DMS79 treated with DMSO at 0.1 percent for 48 hours (cell line): ENCODE measurements around the gene KIF21B.
A peak's percentile ranks its signal among the peaks of the same experiment; 100 is the strongest.

Experiments used
- DNase-seq: peaks from one replicate; lab custom pipeline; 2025; lab: John Stamatoyannopoulos, UW

KIF21B gene

GRCh38 chr1:201023517-201023902, at the start of gene KIF21B:
TSS of gene KIF21B (minus strand) at chr1:201023714. CDS start at chr1:201023383, 331 bp downstream.
- DNase-seq: peak; percentile 71

- no peak for DNase-seq
Observed at GRCh38 chr1:201072922-201073321, 49.4 kb upstream of the KIF21B start.

GRCh38 chr1:201072149-201072548, 48.6 kb upstream of the KIF21B start:
- DNase-seq: no peak

- no peak for DNase-seq
Observed at GRCh38 chr1:201069636-201070035, 46.1 kb upstream of the KIF21B start.

GRCh38 chr1:201068976-201069375, 45.5 kb upstream of the KIF21B start:
- DNase-seq: no peak

- no peak for DNase-seq
Observed at GRCh38 chr1:201066986-201067385, 43.5 kb upstream of the KIF21B start.

DNA sequence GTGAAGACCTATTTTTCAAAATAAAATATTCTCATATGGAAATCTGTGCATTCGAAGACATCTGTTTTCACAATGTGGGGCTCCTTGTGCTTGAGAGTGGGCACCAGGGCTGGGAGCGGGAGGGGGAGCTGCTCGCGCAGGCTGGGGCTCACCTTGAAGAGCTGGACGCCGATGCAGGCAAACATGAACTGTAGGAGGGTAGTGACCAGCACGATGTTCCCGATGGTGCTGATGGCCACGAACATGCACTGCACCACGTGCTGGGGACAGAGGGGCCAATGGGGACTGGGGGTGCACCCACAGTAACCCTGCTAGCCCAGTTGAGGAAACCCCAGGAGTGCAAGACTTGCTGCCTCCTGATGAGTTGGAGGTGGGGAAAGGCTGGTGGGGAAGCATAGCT, 42.2 kb upstream of the KIF21B start:
- no peak for DNase-seq

- no peak for DNase-seq
Observed at GRCh38 chr1:201064806-201065205, 41.3 kb upstream of the KIF21B start.

- no peak for DNase-seq
Observed at GRCh38 chr1:201063145-201063544, 39.6 kb upstream of the KIF21B start.

- DNase-seq: no peak
Observed at GRCh38 chr1:201062511-201063091, 39.1 kb upstream of the KIF21B start.

DNA sequence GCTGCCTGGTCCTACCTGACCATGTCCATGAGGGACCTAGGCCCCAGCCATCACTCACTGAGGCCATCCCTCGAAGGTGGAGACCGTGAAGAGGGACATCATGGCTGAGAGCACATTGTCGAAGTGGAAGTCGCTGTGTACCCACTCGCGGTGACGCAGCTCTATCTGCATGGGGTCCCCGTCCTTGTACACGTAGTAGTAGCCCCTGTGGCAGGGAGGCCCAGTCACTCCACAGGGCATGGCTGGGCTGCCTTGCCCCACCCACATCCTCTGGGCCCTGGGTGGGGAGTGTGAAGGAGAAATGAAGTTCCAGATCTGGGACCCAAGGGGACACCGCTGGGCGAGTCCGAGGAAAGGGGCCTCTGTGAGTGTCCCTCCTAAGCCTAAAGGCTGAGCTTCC, 38.4 kb upstream of the KIF21B start:
- DNase-seq: no peak

GRCh38 chr1:201061049-201061448, 37.5 kb upstream of the KIF21B start:
- DNase-seq: no peak

- DNase-seq: no peak
Observed at GRCh38 chr1:201060586-201060985, 37.1 kb upstream of the KIF21B start.

DNA sequence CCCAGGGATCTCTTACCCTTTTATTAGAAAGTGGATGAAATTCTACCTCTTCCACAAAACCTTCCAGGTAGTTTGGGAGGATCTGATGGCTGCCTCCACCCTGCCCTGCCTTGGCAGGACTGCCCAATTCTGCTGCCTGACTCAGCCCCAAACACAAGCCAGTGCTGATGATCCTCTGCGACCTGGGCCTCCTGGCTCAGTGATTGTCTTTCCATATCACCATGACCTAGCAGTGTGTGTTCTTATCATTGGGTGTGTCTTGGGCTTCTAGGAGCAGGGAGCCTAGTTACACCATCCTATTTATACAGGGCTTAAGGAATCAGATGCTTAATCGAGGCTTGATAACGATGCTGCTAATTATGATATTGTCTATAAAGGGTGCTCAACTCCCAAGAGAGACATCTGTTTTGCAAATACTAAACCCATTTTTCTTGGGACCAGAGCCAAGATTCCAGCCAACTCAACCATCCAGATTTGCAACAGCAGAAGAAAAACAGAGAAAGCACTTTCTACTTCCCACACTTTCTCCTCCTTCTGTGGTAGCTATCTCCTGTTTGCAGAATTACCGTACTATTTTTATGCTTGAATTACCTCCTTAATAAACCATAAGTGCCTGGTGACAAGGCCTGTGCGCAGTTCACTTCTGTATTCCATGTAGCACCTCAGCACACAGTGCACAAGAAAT, 36.5 kb upstream of the KIF21B start:
- DNase-seq: peak; percentile 55

DNA sequence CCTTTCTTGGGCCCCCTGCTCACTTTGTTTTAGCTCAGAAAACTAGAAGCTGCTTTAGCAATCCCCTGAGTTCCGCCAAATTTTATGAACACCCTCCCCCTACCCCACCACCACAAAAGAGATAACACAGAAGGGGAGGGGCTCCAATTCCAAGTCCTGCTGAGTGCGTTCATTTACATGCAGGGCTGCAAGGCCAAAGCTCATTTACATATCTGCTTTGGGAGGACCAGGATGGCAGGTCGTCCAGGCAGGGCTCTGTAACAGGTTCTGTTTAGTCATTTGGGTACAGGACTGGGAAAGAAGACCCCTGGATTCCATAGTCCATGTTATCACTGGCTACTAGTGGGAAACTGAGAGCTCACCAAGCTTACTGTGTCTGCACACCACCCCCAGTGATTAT, 35.9 kb upstream of the KIF21B start:
- no peak for DNase-seq

DNA sequence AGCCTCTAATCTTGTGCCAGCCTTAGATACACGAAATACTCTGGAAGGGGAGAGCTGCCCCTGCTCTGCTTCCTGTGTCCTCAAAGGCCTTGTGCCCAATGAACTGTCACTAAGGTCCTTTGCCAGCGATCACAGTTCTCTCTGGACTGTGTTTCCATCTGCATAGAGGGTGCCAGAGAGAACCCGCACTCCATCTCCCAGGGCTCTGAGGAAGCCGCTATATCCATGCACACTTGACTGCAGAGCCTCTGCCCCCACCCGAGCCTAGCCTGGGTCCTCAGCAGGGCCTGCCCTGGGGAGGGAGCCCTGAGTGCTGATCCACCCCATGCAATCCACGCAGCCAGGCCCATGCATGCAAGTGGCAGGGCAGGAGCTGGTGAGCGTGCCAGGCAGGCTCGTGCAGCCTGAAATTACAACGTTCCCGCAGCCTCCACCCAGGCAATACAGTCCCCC, 30.6 kb upstream of the KIF21B start:
- no peak for DNase-seq

- DNase-seq: no peak
Observed at GRCh38 chr1:201053155-201053860, 29.8 kb upstream of the KIF21B start.

DNA sequence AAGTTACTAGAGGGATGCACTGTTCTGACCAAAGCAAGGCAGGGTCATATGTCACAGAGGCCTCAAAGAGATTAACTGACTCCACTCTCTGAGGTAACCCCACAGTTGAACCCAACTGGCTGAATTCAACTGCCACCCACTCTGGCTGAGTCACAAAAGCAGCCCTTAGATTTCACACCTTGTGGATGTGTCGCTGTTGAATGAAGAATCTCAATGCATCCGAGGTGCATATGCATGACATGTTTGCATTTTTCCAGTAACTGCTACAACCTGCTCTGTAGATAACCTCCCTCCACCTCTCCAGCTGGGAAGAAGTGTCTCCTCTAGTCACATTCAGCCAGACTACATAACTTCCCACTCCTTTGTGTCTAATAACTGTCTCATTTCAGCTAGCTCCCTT, 27.9 kb upstream of the KIF21B start:
- DNase-seq: no peak

DNA sequence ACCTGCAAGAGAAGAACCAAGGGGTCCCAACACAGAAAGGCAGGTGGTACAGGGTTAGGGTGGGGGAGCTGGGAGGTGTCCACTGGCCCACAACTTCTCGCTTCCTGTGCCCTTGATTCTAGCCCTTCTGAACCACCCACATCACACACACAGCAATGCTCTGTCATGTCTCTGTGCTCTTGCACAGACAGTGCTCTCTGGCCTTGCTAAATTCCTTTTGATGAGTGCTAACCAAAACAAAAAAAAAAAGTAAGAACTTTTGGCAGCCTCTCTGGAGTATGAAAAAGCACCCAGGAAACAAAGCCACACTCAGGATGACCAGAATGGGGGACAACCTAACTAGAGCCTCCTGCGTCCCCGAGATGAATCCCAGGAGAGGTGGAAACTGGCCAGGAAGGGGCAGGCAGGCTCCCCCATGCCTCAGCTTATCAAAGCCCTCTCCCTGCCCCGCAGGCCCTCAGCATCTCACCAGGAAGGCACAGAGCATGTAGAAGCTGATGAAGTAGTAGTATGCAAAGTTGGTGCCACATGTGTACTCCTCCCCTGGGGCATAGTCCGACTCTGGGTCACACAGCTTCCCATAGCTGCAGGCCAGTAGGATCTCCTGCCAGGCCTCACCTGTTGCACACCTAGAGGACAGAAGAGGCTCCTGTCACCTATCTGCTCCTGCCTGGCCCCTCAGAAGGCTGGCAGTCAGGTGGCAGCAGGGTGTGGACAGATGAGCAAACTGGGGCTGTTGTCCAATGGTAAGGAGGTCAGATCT, 27.2 kb upstream of the KIF21B start:
- no peak for DNase-seq

GRCh38 chr1:201049248-201049831, 25.8 kb upstream of the KIF21B start:
- DNase-seq: no peak

DNA sequence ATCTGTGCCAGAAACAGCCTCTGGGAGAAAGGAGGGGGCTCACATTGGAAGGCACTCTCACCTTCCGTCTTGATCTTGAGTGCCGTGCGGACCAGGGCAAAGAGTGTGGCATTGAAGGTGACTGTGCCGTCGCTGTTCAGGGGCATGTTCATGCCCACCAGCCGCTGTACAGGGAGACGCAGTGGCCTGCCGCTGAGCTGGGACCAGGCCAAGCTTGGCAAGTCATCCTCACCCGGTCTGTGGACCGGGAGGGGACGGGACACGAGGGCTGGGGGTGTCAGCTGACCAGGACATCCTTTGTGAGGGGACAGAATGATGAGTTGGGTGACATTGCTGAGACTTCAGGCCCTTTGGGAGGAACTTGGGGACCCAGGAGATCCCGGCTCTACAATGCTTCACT, 25.0 kb upstream of the KIF21B start:
- no peak for DNase-seq

GRCh38 chr1:201044119-201044518, 20.6 kb upstream of the KIF21B start:
- DNase-seq: no peak
